Testis (tissue), 3 donors: ENCODE data around the gene WDR83. TPM values are rescaled to one million over a fixed set of nuclear protein-coding genes. Genes with fewer than 3 reads are reported as not detected.
"Not testable (repeated sequence)": the region's sequence is repeated elsewhere in the genome, so short reads cannot be mapped to it uniquely, and the experiment has no call there.

Experiments
- DNase-seq: peaks from one replicate; pipeline ENCODE4 v3.0.0-alpha.2; 2019
- H3K27ac ChIP-seq, 2 donors: fragments of 200-600 bp; sonication (generic); one replicate each; pipeline ENCODE4 v1.5.1; 2019
- H3K27me3 ChIP-seq: fragments of 200-600 bp; sonication (generic); one replicate; pipeline ENCODE4 v1.5.1; 2019
- H3K36me3 ChIP-seq: fragments of 200-600 bp; sonication (generic); one replicate; pipeline ENCODE4 v1.5.1; 2017; ENCODE audit warnings: low read depth; ENCODE audit errors: missing control alignments
- H3K4me1 ChIP-seq: fragments of 200-600 bp; sonication (generic); one replicate; pipeline ENCODE4 v1.5.1; 2019
- H3K4me3 ChIP-seq, 2 donors: fragments of 200-600 bp; sonication (generic); one replicate each; pipeline ENCODE4 v1.5.1; 2017 to 2019
- H3K9me3 ChIP-seq: fragments of 200-600 bp; sonication (generic); one replicate; pipeline ENCODE4 v1.5.1; 2017
- POLR2A ChIP-seq: fragments of 450-650 bp; IDR thresholded peaks from one replicate; pipeline ENCODE4 v1.6.1; 2017; ENCODE audit warnings: antibody characterized with exemption, mild to moderate bottlenecking, moderate library complexity
- WGBS, 2 donors: methylation state at CpG; one replicate each; pipeline ENCODE4 v1.1.5; 2018; 5-methylcytosine and 5-hydroxymethylcytosine counted together
- intact Hi-C: fragments of 100-400 bp; cut with DNase I; formaldehyde crosslinking; loops from one replicate; pipeline ENCODE4 v1.15.1; 2023; ENCODE audit warnings: low total_unique reads
- polyA plus RNA-seq: library from polyadenylated mRNA; stranded (reverse); fragments of 350-450 nt; fragmentation: Illumina TruSeq; extraction: RNeasy Lipid Tissue Mini Kit (QIAGEN cat#74804); gene quantifications from one replicate; pipeline ENCODE4 v1.2.3, GENCODE V29; 2014; ENCODE audit warnings: low read depth, low replicate concordance; ENCODE audit not compliant: insufficient read depth
- total RNA-seq, 2 donors: library from RNA; depleted of rRNA; stranded (reverse); fragments of >200 nt; gene quantifications; one replicate each; pipeline ENCODE4 v1.2.3, GENCODE V29; 2016
- TF ChIP-seq, protein P1 (sequence below), 3 experiments: fragments of 450-650 bp in 2 of 3; fragments of 200-600 bp in 1 of 3; sonication (generic) in 1 of 3; IDR thresholded peaks; one replicate each; pipeline ENCODE4 v1.5.1; 2016 to 2019; ENCODE audit warnings: antibody characterized with exemption in 3 of 3, mild to moderate bottlenecking in 2 of 3, moderate library complexity in 1 of 3

WDR83 gene
- total and polyA plus RNA-seq, 3 donors from 2014 or later = 15.8 to 23.2 (median 18.3) TPM

DNA sequence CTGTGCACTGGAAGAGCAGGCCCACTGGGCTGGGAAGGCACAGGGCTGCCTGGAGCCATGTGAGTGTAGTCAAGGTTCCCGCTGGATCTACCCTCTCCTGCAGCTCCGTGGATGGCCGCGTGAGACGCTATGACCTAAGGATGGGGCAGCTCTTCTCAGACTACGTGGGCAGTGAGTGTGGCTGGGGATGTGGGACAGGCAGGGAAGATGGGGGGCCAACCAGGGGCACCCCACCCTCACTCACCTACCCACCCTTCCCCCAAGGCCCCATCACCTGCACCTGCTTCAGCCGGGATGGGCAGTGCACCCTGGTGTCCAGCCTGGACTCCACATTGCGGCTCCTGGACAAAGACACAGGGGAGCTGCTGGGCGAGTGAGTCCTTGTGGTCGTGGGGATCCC is 6.1 kb downstream of the WDR83 start:
- DNase-seq = no peak
- no peaks in the 10 kb centered on the region for H3K27me3 ChIP-seq
- H3K9me3 ChIP-seq = no peaks in the 10 kb centered on the region
- 71 to 84% methylated on average over 8 to 10 of the region's 10 CpGs for WGBS, 2 donors
- H3K27ac ChIP-seq = no peak overlapping the region
- H3K4me3 ChIP-seq = no peak overlapping the region
- TF ChIP-seq, protein P1, sequence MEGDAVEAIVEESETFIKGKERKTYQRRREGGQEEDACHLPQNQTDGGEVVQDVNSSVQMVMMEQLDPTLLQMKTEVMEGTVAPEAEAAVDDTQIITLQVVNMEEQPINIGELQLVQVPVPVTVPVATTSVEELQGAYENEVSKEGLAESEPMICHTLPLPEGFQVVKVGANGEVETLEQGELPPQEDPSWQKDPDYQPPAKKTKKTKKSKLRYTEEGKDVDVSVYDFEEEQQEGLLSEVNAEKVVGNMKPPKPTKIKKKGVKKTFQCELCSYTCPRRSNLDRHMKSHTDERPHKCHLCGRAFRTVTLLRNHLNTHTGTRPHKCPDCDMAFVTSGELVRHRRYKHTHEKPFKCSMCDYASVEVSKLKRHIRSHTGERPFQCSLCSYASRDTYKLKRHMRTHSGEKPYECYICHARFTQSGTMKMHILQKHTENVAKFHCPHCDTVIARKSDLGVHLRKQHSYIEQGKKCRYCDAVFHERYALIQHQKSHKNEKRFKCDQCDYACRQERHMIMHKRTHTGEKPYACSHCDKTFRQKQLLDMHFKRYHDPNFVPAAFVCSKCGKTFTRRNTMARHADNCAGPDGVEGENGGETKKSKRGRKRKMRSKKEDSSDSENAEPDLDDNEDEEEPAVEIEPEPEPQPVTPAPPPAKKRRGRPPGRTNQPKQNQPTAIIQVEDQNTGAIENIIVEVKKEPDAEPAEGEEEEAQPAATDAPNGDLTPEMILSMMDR (IDR thresholded peaks at IDR 0.05) = no peak
- no peak for TF ChIP-seq POLR2A
- no peaks in the 10 kb centered on the region for H3K36me3 ChIP-seq
- intact Hi-C loops = no loop called here
- H3K4me1 ChIP-seq = peaks cover 19% of the 10 kb centered on the region

DNA sequence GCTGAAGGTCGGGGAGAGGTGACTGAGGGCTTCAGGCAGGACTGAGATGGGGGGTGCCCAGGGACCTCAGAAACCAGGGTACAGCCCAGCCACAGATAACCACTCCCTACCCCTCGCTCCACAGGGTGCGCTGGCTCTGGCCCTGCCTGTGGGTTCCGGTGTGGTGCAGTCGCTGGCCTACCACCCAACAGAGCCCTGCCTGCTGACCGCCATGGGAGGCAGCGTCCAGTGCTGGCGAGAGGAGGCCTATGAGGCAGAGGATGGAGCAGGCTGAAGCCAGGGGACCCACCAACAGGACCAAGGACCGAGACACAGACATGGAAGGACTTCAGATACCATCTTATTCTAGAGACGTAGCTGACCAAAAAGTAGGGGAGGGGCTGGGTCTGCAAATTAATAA is 8.8 kb downstream of the WDR83 start:
- Histone ChIP-seq H3K36me3 (no peaks in the 10 kb centered on the region), H3K4me1 (peaks cover 9% of the 10 kb centered on the region), H3K27ac (no peak overlapping the region), H3K4me3 (no peak overlapping the region), H3K9me3 (no peaks in the 10 kb centered on the region), H3K27me3 (no peaks in the 10 kb centered on the region)
- TF ChIP-seq, protein P1 (IDR thresholded peaks at IDR 0.05) = no peak
- TF ChIP-seq POLR2A = no peak
- intact Hi-C loops = no loop called here
- WGBS, 2 donors = 95% methylated on average over 8 to 10 of the region's 10 CpGs
- DNase-seq = no peak

DNA sequence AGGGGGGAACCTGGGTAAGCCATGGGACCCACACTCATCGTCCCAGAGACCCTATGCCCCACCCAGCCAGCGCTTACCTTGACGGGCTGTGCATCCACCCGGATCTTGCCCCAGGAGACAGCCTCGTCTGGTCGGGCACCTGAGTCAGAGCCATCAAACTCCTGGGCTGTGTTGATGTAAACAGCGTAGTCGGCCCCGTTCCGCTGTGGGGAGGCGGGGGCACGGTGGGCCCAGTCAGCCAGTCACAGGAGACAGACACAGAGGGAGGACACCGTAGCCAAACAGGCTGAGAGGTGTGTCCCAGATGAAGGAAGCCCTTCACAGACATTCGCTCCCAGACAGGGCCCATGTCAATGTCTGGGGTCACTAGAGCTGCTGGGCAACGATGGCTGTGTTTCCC is 9.3 kb downstream of the WDR83 start:
- TF ChIP-seq POLR2A = no peak
- intact Hi-C loops = no loop called here
- Histone ChIP-seq H3K4me3 (no peak overlapping the region), H3K9me3 (no peaks in the 10 kb centered on the region), H3K36me3 (no peaks in the 10 kb centered on the region), H3K4me1 (peaks cover 10% of the 10 kb centered on the region), H3K27ac (no peak overlapping the region), H3K27me3 (no peaks in the 10 kb centered on the region)
- no peak for DNase-seq
- 80 to 88% methylated on average over 11 to 15 of the region's 15 CpGs for WGBS, 2 donors

DNA sequence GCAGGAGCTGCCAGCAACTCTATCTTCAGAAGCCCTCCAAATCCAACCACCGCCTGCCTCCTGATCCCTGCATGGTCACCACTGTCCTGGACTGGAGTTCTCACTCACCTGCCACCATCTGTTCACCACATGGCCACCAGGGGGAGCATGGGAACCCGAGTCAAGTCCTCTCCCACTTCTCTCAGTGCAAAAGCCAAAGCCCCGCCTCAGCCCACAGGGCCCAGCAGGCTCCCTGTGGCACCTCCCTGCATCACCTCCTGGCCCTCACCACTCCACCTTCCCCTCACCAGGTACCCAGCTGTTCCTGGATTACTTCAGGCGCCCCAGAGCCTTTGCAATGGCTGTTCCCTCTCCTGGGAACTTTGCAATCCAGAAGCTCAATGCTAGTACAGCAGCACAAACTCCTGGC is 9.8 kb downstream of the WDR83 start:
- H3K27ac ChIP-seq = no peak overlapping the region
- H3K36me3 ChIP-seq = no peaks in the 10 kb centered on the region
- no peak overlapping the region for H3K4me3 ChIP-seq
- WGBS, 2 donors = 35 to 36% methylated on average over 3 to 4 of the region's 4 CpGs
- no peaks in the 10 kb centered on the region for H3K27me3 ChIP-seq
- peak; percentile 90 for DNase-seq
- no peak for TF ChIP-seq POLR2A
- TF ChIP-seq, protein P1 (IDR thresholded peaks at IDR 0.05) = peak; percentile 66 to 89 (median 72)
- peaks cover 10% of the 10 kb centered on the region for H3K4me1 ChIP-seq
- intact Hi-C loops = no loop called here
- no peaks in the 10 kb centered on the region for H3K9me3 ChIP-seq

DNA sequence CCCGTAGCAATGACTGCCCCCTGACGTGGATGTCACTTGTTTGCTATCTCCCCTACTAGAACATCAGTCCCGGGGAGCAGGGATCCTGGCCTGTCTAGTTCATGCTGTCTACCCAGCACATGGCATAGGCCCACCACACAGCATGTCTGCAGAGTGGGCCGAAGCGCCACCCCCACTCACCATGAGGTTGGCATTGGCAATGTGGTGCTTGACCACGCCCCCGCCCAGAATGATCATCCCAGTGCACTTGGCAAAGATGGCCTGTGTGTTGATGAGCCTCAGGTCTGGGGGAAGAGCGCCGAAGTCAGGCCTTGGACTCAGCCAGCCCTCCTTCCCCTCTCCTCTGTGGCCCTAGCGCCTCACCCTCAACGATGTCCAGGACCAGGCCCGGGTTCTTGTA is 10.3 kb downstream of the WDR83 start:
- DNase-seq = no peak
- Histone ChIP-seq H3K27me3 (no peaks in the 10 kb centered on the region), H3K27ac (no peak overlapping the region), H3K36me3 (no peaks in the 10 kb centered on the region), H3K4me1 (peaks cover 10% of the 10 kb centered on the region), H3K9me3 (no peaks in the 10 kb centered on the region), H3K4me3 (no peak overlapping the region)
- 89 to 92% methylated on average over 6 to 12 of the region's 12 CpGs for WGBS, 2 donors
- intact Hi-C loops = no loop called here
- TF ChIP-seq POLR2A = no peak
- TF ChIP-seq, protein P1 (IDR thresholded peaks at IDR 0.05) = no peak

DNA sequence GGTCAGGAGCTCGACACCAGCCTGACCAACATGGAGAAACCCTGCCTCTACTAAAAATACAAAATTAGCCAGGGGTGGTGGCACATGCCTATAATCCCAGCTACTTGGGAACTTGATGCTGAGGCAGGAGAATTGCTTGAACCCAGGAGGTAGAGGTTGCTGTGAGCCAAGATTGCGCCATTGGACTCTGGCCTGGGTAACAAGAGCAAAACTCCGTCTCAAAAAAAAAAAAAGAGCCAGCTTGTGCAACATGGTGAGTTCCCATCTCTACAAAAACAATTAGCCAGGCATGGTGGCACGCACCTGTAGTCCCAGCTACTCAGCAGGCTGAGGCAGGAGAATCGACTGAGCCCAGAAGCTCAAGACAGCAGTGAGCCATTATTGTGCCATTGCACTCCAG is 11.4 kb downstream of the WDR83 start:
- WGBS, 2 donors = 86 to 94% methylated on average over 4 to 5 of the region's 5 CpGs
- H3K4me3 ChIP-seq, H3K4me1 ChIP-seq, H3K36me3 ChIP-seq, H3K27ac ChIP-seq, intact Hi-C loops, DNase-seq, H3K27me3 ChIP-seq, H3K9me3 ChIP-seq: not testable (repeated sequence)
